ENCODE results near the gene VSIR. TPM values are rescaled to one million over a fixed set of nuclear protein-coding genes. Genes with fewer than 3 reads are reported as not detected.
A peak's percentile ranks its signal among the peaks of the same experiment; 100 is the strongest.

The VSIR gene
- total RNA-seq (2014; rRNA removed; shearing (Covaris generic)) (60.8 and 81.6 TPM in 2 replicates), polyA plus RNA-seq (2016; fragmentation: Nextera tagmentation; extraction: Ambion mirVana) (152 and 153 TPM in 2 replicates)

- Histone ChIP-seq H3K4me2 (ENCODE audit: unreplicated experiment) (peak within 1 kb of the TSS; percentile 90), H4K20me1 (ENCODE audit: insufficient read depth) (no peaks in the 10 kb centered on the region), H3K9ac (peak within 1 kb of the TSS; percentile 86), H3K9me2 (ENCODE audit: insufficient read depth) (no peaks in the 10 kb centered on the region), H3K36me3 (ENCODE audit: low read depth) (no peaks in the 10 kb centered on the region), H2AFZ (peak within 1 kb of the TSS; percentile 78), H3K27ac (peak within 1 kb of the TSS; percentile 56), H3K4me1 (ENCODE audit: insufficient read depth) (peaks cover 35% of the 10 kb centered on the region), H3K4me3 (peak within 1 kb of the TSS; percentile 86), H3K27me3 (replicated peaks; ENCODE audit: insufficient read depth) (no peaks in the 10 kb centered on the region), H3F3A (ENCODE audit: insufficient read depth) (peaks cover 21% of the 10 kb centered on the region), H3K9me3 (ENCODE audit: low read depth) (no peaks in the 10 kb centered on the region), H3K79me2 (ENCODE audit: insufficient read depth) (peaks cover 32% of the 10 kb centered on the region; the same call in 1 of the 2 replicates)
- DNase-seq = peak; percentile 92
- WGBS, 2 experiments (ENCODE audit: low coverage in 1 of 2, low lambda C conversion rate in 2 of 2, missing lambda C conversion rate in 2 of 2) = 1 to 3% methylated on average over 40 to 48 of the region's 55 CpGs
- TF ChIP-seq EZH2 (IDR thresholded peaks at IDR 0.05; ENCODE audit: insufficient read depth, poor library complexity, severe bottlenecking) (no peak), EZH2phosphoT487 (IDR thresholded peaks at IDR 0.05; ENCODE audit: insufficient read depth, low read depth) (no peak)
- in situ Hi-C loops (cut with MboI) = no loop called here
These were observed at the start of gene VSIR for GRCh38 chr10:71773221-71773971. Gene VSIR (minus strand): TSS chr10:71773520. CDS start chr10:71773439, 81 bp downstream.

GRCh38 chr10:71821909-71822763 lies 48.8 kb upstream of the VSIR start:
- H3K27ac ChIP-seq = no peak overlapping the region
- peak; percentile 33 for DNase-seq
- no peaks in the 10 kb centered on the region for H3K27me3 ChIP-seq (replicated peaks; ENCODE audit: insufficient read depth)
- H4K20me1 ChIP-seq (ENCODE audit: insufficient read depth) = no peaks in the 10 kb centered on the region
- H3K9me3 ChIP-seq (ENCODE audit: low read depth) = no peaks in the 10 kb centered on the region
- WGBS, 2 experiments (ENCODE audit: low coverage in 1 of 2, low lambda C conversion rate in 2 of 2, missing lambda C conversion rate in 2 of 2) = 73 to 74% methylated on average over 9 of the region's 9 CpGs
- H3F3A ChIP-seq (ENCODE audit: insufficient read depth) = no peaks in the 10 kb centered on the region
- peaks cover 47% of the 10 kb centered on the region for H3K36me3 ChIP-seq (ENCODE audit: low read depth)
- TF ChIP-seq EZH2 (IDR thresholded peaks at IDR 0.05; ENCODE audit: insufficient read depth, poor library complexity, severe bottlenecking) = no peak
- TF ChIP-seq EZH2phosphoT487 (IDR thresholded peaks at IDR 0.05; ENCODE audit: insufficient read depth, low read depth) = no peak
- H3K9ac ChIP-seq = no peak overlapping the region
- H2AFZ ChIP-seq = no peak overlapping the region
- H3K4me2 ChIP-seq (ENCODE audit: unreplicated experiment) = no peak overlapping the region
- no peaks in the 10 kb centered on the region for H3K9me2 ChIP-seq (ENCODE audit: insufficient read depth)
- H3K4me3 ChIP-seq = no peak overlapping the region
- no peaks in the 10 kb centered on the region for H3K79me2 ChIP-seq (ENCODE audit: insufficient read depth)
- in situ Hi-C loops (cut with MboI) = no loop called here
- H3K4me1 ChIP-seq (ENCODE audit: insufficient read depth) = no peaks in the 10 kb centered on the region

GRCh38 chr10:71820966-71821365 lies 47.6 kb upstream of the VSIR start:
- no peak overlapping the region for H3K9ac ChIP-seq
- peaks cover 46% of the 10 kb centered on the region for H3K36me3 ChIP-seq (ENCODE audit: low read depth)
- H3K4me1 ChIP-seq (ENCODE audit: insufficient read depth) = no peaks in the 10 kb centered on the region
- no peak overlapping the region for H3K4me3 ChIP-seq
- DNase-seq = no peak
- H3K9me2 ChIP-seq (ENCODE audit: insufficient read depth) = no peaks in the 10 kb centered on the region
- H3K9me3 ChIP-seq (ENCODE audit: low read depth) = no peaks in the 10 kb centered on the region
- H3K27ac ChIP-seq = no peak overlapping the region
- H3K27me3 ChIP-seq (replicated peaks; ENCODE audit: insufficient read depth) = no peaks in the 10 kb centered on the region
- no peak overlapping the region for H3K4me2 ChIP-seq (ENCODE audit: unreplicated experiment)
- no peak overlapping the region for H2AFZ ChIP-seq
- no peak for TF ChIP-seq EZH2 (IDR thresholded peaks at IDR 0.05; ENCODE audit: insufficient read depth, poor library complexity, severe bottlenecking)
- no peak for TF ChIP-seq EZH2phosphoT487 (IDR thresholded peaks at IDR 0.05; ENCODE audit: insufficient read depth, low read depth)
- in situ Hi-C loops (cut with MboI) = no loop called here
- H3F3A ChIP-seq (ENCODE audit: insufficient read depth) = no peaks in the 10 kb centered on the region
- H3K79me2 ChIP-seq (ENCODE audit: insufficient read depth) = no peaks in the 10 kb centered on the region
- WGBS, 2 experiments (ENCODE audit: low coverage in 1 of 2, low lambda C conversion rate in 2 of 2, missing lambda C conversion rate in 2 of 2) = 81 to 86% methylated on average over 8 of the region's 8 CpGs
- H4K20me1 ChIP-seq (ENCODE audit: insufficient read depth) = no peaks in the 10 kb centered on the region

GRCh38 chr10:71819985-71820384 lies 46.7 kb upstream of the VSIR start:
- Histone ChIP-seq H3K4me2 (ENCODE audit: unreplicated experiment) (no peak overlapping the region), H3K4me3 (no peak overlapping the region), H2AFZ (no peak overlapping the region), H3K27me3 (replicated peaks; ENCODE audit: insufficient read depth) (no peaks in the 10 kb centered on the region), H3K79me2 (ENCODE audit: insufficient read depth) (no peaks in the 10 kb centered on the region), H3K4me1 (ENCODE audit: insufficient read depth) (no peaks in the 10 kb centered on the region), H3K9me2 (ENCODE audit: insufficient read depth) (no peaks in the 10 kb centered on the region), H3K27ac (no peak overlapping the region), H3K9me3 (ENCODE audit: low read depth) (no peaks in the 10 kb centered on the region), H3K36me3 (ENCODE audit: low read depth) (peaks cover 44% of the 10 kb centered on the region), H3F3A (ENCODE audit: insufficient read depth) (no peaks in the 10 kb centered on the region), H4K20me1 (ENCODE audit: insufficient read depth) (no peaks in the 10 kb centered on the region), H3K9ac (no peak overlapping the region)
- TF ChIP-seq EZH2phosphoT487 (IDR thresholded peaks at IDR 0.05; ENCODE audit: insufficient read depth, low read depth) (no peak), EZH2 (IDR thresholded peaks at IDR 0.05; ENCODE audit: insufficient read depth, poor library complexity, severe bottlenecking) (no peak)
- DNase-seq = no peak
- in situ Hi-C loops (cut with MboI) = loop anchor here (10.0 kb wide), 1 partner anchor 495 kb away; no protein-coding TSS in a partner anchor
- 91 to 95% methylated on average over 6 of the region's 6 CpGs for WGBS, 2 experiments (ENCODE audit: low coverage in 1 of 2, low lambda C conversion rate in 2 of 2, missing lambda C conversion rate in 2 of 2)

All from GM23248 (cell line).